HG02970 (cell line): ENCODE data around the gene CILP2.
A peak's percentile ranks its signal among the peaks of the same experiment; 100 is the strongest.

Experiments
- ATAC-seq: cut with Tn5 transposase; IDR thresholded peaks from one replicate; pipeline ENCODE4 v1.9.1; 2021; ENCODE audit warnings: mild to moderate bottlenecking, moderate library complexity, moderate number of reproducible peaks; ENCODE audit not compliant: unreplicated experiment, low FRiP score

Gene CILP2

DNA sequence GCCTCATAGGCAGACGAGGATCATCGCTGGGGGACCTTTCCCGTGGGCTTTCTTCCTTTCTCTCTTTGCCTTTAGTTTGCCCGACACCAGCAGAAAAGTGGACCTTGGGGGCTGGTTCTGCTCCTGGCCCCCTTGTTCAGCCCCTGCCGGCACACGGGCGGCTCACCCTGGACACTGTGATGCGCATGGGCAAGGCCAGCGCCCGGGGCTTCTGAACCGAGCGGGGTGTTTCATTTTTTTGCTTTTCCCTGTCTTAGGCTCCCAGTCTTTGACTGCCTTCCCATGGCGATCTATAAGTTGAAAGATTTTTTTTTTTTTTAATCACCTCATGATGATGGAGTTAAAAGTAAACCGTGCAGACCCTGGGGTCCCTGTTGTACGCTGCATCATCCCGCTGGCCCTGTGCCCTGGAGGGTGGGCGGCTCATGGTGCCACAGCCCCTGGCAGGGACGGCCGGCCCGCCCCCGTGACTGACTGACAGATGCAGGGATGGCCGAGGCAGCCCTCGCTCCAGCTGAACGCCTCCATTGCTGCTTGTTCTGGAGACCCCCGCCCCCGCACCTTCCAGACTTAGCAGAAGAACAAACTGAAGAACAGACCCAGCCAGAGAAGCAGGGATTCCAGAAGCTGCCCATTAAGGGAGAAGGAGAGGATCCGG lies 32.3 kb upstream of the CILP2 start:
- ATAC-seq, result no peak

DNA sequence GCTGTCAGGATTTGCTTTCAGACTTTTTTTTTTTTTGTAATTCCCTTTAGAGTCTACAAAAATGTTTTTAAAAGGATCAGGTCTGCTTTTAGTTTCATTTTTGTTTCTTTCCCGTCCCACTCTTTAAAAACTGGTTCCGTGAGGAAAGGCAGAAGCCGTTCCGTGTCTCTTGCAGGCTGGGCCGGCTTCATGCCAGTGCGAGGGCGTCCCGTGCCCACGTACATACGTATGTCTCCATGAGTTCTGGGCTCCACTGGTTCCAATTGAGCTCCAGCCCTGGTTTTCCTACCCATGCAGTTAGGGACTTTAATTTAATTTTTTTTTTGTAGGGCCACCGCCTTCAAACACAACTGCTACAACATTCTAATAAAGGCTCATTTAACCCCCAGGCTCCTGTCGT lies 31.5 kb upstream of the CILP2 start:
- no peak for ATAC-seq

DNA sequence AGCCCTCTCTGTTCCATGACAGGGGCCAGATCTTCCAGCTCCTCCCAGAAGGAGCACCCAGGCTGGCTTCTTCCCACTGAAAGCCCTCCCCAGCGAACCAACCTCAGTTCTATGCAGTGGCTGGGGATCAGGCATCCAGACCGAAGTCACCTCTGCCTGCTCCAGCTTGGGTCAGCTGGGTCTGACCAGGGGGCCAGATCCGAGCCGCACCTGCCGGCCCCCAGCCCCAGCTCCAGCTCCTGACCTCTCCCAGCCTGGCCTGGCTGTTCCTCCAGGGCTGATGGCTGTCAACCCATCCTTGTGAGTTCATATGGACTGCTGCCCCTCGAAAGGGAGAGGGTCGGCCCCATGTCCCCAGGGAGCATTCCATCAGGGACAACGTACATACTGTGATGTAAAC lies 30.7 kb upstream of the CILP2 start:
- ATAC-seq, result no peak

DNA sequence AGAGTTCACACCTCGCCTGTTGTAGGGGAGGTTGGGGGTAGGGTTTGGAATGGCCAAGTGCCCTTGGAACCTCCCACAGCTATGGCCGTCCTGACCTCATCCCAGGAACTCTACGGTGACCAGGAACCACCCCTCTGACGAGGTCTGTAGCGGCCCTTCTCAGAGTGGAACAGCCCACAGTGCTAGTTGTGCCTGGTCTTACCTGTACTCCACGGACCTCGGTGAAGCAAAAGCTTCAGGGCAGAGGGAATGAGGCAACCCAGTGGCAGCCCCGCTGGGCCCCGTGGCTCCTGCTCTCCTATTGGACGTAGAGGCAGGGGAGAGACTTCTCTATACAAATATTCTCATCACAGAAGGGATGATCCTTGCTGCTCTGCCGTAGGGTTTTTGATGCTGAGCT lies 29.8 kb upstream of the CILP2 start:
- no peak for ATAC-seq

DNA sequence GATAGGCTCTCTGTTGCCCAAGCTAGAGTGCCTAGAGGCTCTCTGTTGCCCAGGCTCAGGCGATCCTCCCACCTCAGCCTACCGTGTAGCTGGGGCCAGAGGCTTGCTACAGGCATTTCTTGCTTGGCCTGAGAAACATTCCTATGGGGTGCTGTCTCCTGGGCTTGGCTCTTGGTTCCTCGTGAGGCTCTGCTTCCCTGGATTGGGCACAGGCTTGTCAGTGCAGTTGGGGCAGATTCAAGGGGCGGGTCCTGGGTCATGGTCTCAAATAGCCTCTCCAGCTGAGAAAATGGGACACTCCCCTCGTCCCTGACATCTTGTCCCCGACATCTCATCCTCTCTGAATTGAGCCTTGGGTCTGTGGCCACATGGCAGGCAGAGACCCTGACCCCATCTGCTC lies 27.6 kb upstream of the CILP2 start:
- ATAC-seq, result no peak

DNA sequence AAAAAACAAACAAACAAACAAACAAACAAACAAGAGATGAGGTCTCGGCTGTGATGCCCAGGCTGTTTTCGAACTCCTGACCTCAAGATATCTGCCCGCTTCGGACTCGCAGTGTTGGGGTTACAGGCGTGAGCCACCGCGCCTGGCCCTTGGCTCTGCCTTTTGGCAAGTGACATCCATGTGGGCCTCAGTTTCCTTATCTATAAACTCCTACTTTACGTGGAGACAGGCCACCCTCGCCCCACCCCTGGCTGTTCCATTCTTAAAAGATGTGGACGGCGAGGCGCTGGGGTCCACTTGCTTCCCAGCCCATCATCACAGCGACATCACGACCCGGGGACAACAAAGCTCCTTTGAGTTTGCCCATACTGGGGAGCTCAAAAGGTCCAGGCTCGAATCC lies 24.4 kb upstream of the CILP2 start:
- no peak for ATAC-seq

DNA sequence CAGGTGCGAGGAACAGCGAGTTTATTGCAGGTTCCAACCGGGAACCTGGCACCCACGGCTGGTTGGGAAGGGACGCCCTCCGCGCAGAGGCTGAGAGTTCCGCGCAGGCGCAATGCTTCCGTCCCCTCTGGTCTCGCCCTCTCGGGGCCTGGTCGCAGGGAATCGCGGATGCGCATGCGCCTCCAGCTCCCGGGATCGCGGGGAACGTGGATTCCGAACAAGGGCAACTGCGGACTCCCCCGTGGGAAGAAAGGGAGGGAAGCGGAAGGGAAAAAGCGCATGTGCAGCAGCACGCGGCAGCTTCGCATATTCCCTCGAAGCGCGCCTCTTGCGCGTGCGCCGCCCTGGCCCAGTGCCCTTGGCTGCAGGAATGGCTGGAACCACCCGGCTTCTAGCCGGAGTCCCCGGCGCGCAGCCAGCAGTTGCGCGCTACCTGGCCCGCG lies 23.8 kb upstream of the CILP2 start:
- ATAC-seq, result no peak

DNA sequence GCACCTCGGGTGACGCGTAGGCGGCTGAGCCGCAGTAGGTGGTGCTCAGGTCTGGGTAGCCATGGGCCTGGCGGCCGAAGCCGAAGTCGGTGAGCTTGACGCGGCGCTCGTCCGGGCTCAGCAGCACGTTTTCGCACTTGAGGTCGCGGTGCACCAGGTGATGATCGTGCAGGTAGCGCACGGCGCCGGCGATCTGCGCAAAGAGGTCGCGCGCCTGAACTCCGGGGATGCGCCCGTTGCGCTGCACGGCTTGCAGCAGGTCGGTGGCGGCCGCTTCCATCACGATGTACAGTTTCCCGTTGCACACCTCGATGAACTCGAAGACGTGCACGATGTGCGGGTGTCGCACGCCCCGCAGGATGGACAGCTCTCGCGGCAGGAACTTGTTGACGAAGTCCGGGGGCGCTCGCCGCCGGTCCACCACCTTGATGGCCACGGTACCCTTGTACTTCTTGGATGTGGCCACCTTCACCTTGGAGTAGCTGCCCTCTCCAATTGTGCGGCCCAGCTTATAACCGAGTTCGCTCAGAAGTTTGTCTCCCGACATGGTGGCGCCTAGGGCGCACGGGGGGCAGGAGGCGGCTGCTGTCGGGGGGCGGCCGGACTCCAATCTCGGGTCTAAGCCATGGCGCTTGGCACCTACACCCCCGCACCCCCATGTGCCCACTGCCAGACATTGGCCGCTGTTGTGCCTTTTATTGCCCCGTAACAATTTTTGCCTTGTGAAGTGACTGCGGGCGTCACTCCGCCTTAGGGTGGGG lies 23.0 kb upstream of the CILP2 start, which contains the start of gene TSSK6:
Gene TSSK6, minus strand, starts transcription at position 668 of the 761 bp plus-strand sequence. Its CDS starts 121 bp downstream, at position 547.
- ATAC-seq, result no peak

DNA sequence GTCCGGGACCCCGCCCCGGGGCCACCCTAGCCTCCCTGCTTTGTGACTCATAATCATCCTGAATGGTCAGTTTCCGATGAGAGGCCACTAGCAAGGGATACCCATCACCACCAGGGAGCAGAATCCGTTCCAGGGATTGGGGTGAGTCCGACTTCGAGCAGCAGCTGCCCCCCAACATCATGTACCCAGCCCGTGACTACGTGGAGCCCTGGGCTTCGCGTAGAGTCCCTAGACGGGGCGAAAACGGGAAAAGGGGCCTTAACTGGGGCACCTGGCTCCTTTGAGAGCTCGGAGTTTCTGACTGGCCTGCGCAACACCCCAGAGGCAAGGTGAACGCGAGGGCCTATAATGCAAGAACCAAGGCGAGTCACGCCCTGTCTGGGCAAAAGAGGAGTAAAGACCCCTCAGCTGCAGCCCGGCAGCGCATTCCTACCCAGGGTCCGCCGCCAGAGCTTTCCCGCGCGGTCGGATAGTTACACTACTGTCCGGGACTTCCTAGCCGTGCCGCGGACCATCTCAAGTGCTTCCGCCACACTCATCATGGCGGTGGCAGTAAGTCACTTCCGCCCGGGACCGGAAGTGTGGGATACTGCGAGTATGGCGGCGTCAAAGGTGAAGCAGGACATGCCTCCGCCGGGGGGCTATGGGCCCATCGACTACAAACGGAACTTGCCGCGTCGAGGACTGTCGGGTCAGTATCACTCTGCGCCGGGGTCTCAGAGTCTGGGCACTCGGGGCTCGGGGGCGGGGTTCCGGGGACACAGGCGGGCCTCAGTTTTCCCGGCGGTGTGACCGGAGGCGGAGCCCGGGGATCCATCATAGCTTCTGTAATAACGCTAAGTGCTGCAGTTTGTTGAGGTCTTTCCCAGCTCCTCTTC lies 22.2 kb upstream of the CILP2 start, which contains the start of gene NDUFA13:
Gene NDUFA13, plus strand, starts transcription at position 584 of the 878 bp plus-strand sequence. Its CDS starts 14 bp downstream, at position 598.
- peak; percentile 90 for ATAC-seq

DNA sequence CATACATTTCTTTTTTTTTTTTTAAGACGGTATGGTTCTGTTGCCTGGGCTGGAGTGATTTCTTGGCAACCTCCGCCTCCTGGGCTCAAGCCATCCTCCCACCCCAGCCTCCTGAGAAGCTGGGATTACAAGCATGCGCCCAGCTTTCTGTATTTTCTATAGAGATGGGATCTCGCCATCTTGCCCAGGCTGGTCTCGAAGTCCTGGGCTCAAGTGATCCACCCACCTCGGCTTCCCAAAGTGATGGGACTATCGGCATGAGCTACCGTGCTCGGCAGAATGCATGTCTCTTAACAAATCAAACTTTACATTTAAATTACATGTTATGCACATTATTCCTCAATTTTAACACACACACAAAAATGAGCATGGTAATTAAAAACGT lies 20.8 kb upstream of the CILP2 start:
- no peak for ATAC-seq

DNA sequence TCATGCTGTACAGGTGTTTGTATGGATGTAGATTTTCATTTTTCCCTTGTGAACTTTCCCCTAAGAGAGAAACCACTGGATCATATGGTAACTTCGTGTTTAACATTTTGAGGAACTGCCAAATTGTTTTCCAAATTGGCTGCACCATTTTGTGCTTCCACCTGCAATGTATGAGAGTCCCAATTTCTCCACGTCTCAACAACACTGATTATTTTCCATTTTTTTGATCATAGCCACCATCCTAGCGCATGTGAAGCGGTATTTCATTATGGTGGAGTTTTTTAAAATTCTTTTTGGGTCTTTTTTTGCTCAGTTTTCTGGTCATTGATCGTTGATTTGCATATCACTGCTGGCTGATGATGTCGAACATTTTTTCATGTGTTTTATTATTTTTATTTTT lies 17.1 kb upstream of the CILP2 start:
- no peak for ATAC-seq

DNA sequence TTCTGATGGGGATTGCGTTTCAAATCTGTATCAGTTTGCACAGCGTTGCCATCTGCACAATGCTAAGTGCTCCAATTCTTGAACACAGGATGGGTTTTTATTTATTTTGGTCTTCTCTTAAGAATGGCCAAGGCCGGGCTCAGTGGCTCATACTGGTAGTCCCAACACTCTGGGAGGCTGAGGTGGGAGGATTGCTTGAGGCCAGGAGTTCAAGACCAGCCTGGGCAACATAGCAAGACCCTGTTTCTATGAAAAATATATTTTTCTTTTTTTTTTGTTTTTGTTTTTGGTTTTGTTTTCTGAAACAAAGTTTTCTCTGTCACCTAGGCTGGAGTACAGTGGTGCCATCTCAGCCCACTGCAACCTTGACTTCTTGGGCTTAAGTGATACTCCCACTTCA lies 14.9 kb upstream of the CILP2 start:
- no peak for ATAC-seq

DNA sequence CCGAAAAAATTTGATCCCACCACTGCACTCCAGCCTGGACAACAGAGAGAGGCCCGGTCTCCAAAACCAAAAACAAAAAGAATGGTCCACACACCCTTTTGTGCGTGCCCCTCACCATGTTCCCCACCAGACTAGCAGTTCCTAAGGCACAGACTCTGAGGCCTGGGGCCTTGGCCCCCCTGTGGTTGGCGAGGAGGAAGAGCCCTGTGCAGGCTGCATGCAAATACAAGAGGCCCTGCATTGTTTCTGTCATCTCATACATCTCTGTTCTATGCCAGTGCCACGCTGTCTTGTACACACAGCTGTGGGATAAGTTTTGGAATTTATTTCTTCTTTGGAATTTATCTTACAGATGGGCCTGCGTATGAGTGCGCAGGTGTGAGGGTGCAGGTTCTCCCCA lies 14.0 kb upstream of the CILP2 start:
- no peak for ATAC-seq

DNA sequence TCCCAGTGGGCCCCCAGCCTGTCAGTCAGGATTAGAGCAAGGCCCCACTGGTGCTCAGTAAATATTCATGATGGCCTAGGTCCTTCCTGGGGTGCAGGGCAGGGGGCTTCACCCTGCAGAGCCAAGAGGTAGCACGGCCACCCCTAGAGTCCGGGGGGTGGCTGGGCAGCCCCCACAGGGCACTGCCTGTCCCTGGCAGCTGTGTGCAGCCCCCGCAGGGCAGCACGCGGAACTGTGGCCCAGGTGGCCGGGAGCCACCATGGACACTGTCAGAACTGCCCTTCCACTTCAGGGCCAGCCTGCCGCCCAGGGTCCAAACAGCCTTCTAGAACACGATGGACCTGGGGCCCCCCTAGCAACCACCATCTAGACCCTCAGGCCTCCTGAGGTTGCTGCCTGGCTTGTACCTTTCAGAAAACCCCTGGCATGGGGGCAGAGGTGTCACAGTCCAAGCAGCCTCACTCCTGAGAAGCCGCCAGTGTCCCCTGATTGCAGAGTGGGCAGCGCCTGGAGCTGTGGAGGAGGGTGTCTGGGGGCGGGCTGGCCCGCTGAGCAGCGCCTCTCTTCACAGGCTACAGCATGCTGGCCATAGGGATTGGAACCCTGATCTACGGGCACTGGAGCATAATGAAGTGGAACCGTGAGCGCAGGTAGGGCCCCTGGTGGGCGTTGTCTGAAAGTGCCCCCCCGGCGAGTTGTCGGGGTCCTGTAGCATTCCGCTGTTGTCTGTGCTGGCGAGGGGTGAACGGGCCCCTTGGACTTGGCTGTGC lies 12.3 kb upstream of the CILP2 start:
- ATAC-seq, result no peak

DNA sequence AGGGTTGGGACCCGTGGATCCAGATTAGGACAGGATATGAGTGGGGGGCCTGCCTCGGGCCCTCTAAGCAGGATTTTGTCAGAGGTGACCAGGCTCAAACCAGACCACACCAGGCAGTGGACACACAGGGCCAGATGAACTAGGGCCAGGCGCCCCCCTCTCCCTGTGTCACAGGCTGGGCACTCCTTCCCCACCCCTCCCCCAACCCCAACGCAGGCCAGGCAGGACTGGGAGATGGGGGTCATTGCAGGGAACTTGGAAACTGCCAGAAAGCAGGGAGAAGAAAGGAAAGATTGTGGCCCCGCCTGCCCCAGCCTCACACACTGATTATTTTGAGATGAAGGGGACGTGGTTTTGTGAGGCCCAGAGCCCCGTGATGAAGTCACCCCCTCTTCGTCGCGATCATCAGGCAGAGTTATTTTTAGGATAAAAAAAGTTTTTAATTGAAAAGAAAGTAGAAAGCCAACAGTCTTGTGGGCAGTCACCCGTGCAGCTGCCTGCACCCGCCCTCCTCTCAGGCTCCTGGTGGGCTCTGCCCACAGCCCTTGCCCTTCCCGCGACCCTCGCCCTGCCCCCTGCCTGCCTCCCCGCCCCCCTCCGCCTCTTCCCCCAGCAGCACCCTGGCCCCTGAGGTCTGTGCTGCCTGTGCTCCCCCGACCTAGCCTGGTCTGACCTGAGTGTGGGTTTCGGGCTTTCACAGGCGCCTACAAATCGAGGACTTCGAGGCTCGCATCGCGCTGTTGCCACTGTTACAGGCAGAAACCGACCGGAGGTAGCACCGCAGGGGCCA lies 11.3 kb upstream of the CILP2 start:
- ATAC-seq, result no peak

DNA sequence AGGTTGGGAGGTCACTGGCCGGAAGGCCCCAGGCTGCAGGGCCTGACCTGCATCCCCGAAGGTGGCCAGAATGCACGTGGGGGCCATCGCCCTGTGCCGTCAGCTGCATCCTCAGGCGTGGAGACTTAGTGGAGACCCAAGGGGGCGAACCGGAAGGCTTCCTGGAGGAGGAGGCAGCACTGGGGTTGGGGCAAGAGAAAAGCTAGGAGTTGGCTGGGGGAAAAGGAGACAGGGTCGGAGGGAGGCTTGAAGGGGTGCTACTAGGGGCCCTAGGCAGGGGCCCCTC lies 10.8 kb upstream of the CILP2 start:
- no peak for ATAC-seq

DNA sequence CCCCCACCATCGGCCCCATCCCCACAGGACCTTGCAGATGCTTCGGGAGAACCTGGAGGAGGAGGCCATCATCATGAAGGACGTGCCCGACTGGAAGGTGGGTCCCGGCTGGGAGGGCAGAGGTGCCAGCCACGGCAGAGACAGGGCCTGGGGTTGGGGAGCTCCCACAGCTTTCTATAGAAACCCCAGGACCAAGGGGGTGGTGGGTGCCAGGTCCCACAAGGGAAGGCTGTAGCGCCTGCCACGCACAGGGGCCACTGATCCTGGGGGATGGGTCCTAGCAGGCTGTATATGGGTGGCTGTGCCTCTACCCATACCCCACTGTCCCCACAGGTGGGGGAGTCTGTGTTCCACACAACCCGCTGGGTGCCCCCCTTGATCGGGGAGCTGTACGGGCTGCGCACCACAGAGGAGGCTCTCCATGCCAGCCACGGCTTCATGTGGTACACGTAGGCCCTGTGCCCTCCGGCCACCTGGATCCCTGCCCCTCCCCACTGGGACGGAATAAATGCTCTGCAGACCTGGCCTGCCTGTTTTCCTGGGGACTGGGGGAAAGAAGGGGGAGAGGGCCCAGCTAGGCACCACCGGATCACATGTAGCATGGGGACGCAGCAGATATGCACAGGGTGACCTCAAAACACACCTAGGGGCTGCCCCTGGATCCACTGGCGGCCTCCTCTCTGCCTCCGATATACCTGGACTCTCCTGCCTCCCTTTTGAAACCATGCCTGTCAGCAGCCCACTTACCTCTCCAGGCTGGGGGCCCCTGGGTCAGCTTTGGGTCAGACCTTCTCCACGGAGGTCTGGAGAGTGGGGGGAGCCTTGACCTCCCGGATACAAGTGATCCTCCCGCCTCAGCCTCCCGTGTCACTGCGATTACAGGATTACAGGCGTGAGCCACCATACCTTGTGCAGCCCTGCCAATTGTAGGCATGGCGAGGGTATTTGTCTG lies 10.1 kb upstream of the CILP2 start:
- no peak for ATAC-seq

DNA sequence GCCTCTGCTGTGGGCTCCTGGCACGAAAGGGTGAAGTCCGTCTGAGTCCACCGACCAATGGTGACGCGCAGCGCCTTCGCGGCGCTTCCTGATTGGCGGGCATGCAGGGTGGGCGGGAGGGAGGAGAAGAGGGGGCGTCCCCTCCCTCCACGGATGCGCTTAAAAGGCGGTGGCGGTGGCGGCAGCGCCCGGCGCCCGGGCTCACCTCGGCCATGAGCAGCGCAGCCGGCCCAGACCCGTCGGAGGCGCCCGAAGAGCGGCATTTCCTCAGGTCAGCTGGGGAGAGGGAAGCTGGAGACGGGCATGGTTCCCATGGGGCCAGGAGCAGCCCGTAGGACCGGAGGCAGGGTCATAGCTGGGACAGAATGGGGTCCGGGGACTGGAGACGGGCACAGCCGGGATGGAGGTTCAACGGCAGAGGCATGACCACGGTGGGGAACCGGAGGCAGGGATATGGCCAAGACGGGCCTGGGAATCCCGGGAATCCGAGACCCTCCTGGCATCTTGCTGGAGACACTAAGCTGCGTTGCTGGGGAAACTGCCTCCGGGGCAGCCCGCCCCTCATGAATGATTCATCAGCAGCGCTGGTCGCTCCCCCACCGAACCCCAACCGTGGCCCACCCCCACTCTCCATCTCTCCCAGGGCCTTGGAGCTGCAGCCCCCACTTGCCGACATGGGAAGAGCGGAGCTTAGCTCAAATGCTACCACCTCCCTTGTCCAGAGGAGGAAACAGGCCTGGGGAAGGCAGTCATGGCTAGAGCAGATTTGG lies 9.2 kb upstream of the CILP2 start, which contains the start of gene YJEFN3:
Gene YJEFN3, plus strand, starts transcription at position 191 of the 770 bp plus-strand sequence. Its CDS starts 22 bp downstream, at position 213.
- ATAC-seq, result no peak
